A549 (cell line): ENCODE data around the gene ATP1A4. TPM values are rescaled to one million over a fixed set of nuclear protein-coding genes. Genes with fewer than 3 reads are reported as not detected.
A peak's percentile ranks its signal among the peaks of the same experiment; 100 is the strongest.

Experiments used
- ATAC-seq, 2 experiments: fragments of 200-7000 bp in 1 of 2; fragments of >200 bp in 1 of 2; cut with Nextera tagmentation in 1 of 2; cut with Tn5 transposase in 1 of 2; 3 replicates each; pipeline versions ENCODE4 v1.8.0 to v1.9.1; 2018 to 2020; ENCODE audit warnings: mild to moderate bottlenecking in 1 of 2, moderate library complexity in 1 of 2
- CTCF ChIA-PET: fragments of 300-600 bp; sonication (Branson Sonifier 250); formaldehyde crosslinking; extraction: SDS; loops from one replicate; lab custom pipeline; 2021; ENCODE audit warnings: antibody characterized with exemption, inconsistent platforms; lab: Yijun Ruan, JAX
- POLR2A ChIA-PET: fragments of 350-600 bp; formaldehyde crosslinking; extraction: SDS; loops from one replicate; lab custom pipeline; 2021; ENCODE audit warnings: antibody characterized with exemption, inconsistent platforms; lab: Yijun Ruan, JAX
- DNase-seq, 2 experiments: peaks; one replicate each; pipeline versions ENCODE4 v3.0.0 to v3.0.0-alpha.2; 2011 to 2016; ENCODE audit warnings: low read depth in 1 of 2, low spot score in 1 of 2
- FAIRE-seq: peaks from 2 replicates; lab custom pipeline; 2011; peaks lifted over from hg19 to GRCh38; lab: Jason Lieb, UNC
- H3K27ac ChIP-seq, 2 experiments: fragments of >200 bp; sonication (Bioruptor Twin); formaldehyde crosslinking; 3 replicates each; pipeline ENCODE4 v1.5.1; 2016 to 2017
- H3K4me1 ChIP-seq: fragments of >200 bp; sonication (Bioruptor Twin); formaldehyde crosslinking; 3 replicates; pipeline ENCODE4 v1.6.1; 2016
- H3K4me2 ChIP-seq: fragments of >200 bp; sonication (Bioruptor Twin); formaldehyde crosslinking; 3 replicates; pipeline ENCODE4 v1.6.1; 2016
- H3K4me3 ChIP-seq: fragments of >200 bp; sonication (Bioruptor Twin); formaldehyde crosslinking; 3 replicates; pipeline ENCODE4 v1.5.1; 2016
- H3K9me3 ChIP-seq: fragments of >200 bp; sonication (Bioruptor Twin); formaldehyde crosslinking; 3 replicates; pipeline ENCODE4 v1.6.1; 2016
- BCL3 ChIP-seq: fragments of >200 bp; sonication (Bioruptor Twin); formaldehyde crosslinking; IDR thresholded peaks from 3 replicates; pipeline ENCODE4 v1.6.1; 2016
- BHLHE40 ChIP-seq: IDR thresholded peaks from 2 replicates; pipeline ENCODE4 v1.6.1; 2012; ENCODE audit warnings: low read depth, low read length, inconsistent platforms
- CEBPB ChIP-seq, 2 experiments: fragments of >200 bp in 1 of 2; sonication (Bioruptor Twin) in 1 of 2; formaldehyde crosslinking in 1 of 2; IDR thresholded peaks; 2 replicates each; pipeline ENCODE4 v1.6.1; 2012 to 2016
- E2F6 ChIP-seq: IDR thresholded peaks from 2 replicates; pipeline ENCODE4 v1.6.1; 2012; ENCODE audit warnings: low read depth, borderline replicate concordance
- EHF ChIP-seq: fragments of 250-450 bp; sonication (Bioruptor Pico); IDR thresholded peaks from 2 replicates; pipeline ENCODE4 v1.5.0; 2020; ENCODE audit warnings: mild to moderate bottlenecking
- EHMT2 ChIP-seq: fragments of 200-600 bp; sonication (generic); IDR thresholded peaks from 2 replicates; pipeline ENCODE4 v1.6.1; 2016; ENCODE audit warnings: antibody characterized with exemption, low read depth, mild to moderate bottlenecking, moderate library complexity
- EP300 ChIP-seq, 2 experiments: fragments of >200 bp; sonication (Bioruptor Twin); formaldehyde crosslinking; IDR thresholded peaks; 2 replicates in 1 of 2; 3 replicates in 1 of 2; pipeline ENCODE4 v1.6.1; 2016 to 2017
- FOXS1 ChIP-seq: fragments of 250-450 bp; sonication (Bioruptor Pico); IDR thresholded peaks from 2 replicates; pipeline ENCODE4 v1.5.0; 2020; ENCODE audit warnings: mild to moderate bottlenecking, moderate library complexity
- GATA3 ChIP-seq: IDR thresholded peaks from 2 replicates; pipeline ENCODE4 v1.6.1; 2012; ENCODE audit warnings: borderline replicate concordance
- HDAC2 ChIP-seq: fragments of 200-600 bp; sonication (generic); IDR thresholded peaks from 2 replicates; pipeline ENCODE4 v1.6.1; 2016
- HMGXB4 ChIP-seq: fragments of 250-450 bp; sonication (Bioruptor Pico); IDR thresholded peaks from 2 replicates; pipeline ENCODE4 v1.5.0; 2021; ENCODE audit warnings: mild to moderate bottlenecking, moderate library complexity, borderline replicate concordance
- JUNB ChIP-seq: fragments of >200 bp; sonication (Bioruptor Twin); formaldehyde crosslinking; IDR thresholded peaks from 2 replicates; pipeline ENCODE4 v1.6.1; 2016
- KDM1A ChIP-seq: fragments of 200-600 bp; sonication (generic); IDR thresholded peaks from 2 replicates; pipeline ENCODE4 v1.6.1; 2016; ENCODE audit warnings: low read depth, mild to moderate bottlenecking
- MAFK ChIP-seq: fragments of 450-650 bp; IDR thresholded peaks from 2 replicates; pipeline ENCODE4 v1.6.1; 2014; ENCODE audit not compliant: partially characterized antibody
- NFE2L2 ChIP-seq: fragments of 150-350 bp; conservative IDR thresholded peaks from 2 replicates; pipeline ENCODE4 v1.6.1; 2014; ENCODE audit warnings: low read length
- PHF8 ChIP-seq: fragments of 200-600 bp; sonication (generic); IDR thresholded peaks from 2 replicates; pipeline ENCODE4 v1.6.1; 2016; ENCODE audit warnings: low read depth, mild to moderate bottlenecking, antibody characterized with exemption, moderate library complexity, borderline replicate concordance
- POLR2AphosphoS2 ChIP-seq: conservative IDR thresholded peaks from 2 replicates; pipeline ENCODE4 v1.6.1; 2012; ENCODE audit warnings: low read length, improper control_type of control experiment, inconsistent platforms
- REST ChIP-seq: fragments of 200-600 bp; sonication (generic); IDR thresholded peaks from 2 replicates; pipeline ENCODE4 v1.6.1; 2016; ENCODE audit warnings: antibody characterized with exemption, mild to moderate bottlenecking, moderate library complexity
- SREBF2 ChIP-seq: fragments of 450-650 bp; IDR thresholded peaks from 2 replicates; pipeline ENCODE4 v1.6.1; 2014; ENCODE audit warnings: mild to moderate bottlenecking, moderate library complexity
- TFCP2L1 ChIP-seq: fragments of 250-450 bp; sonication (Bioruptor Pico); IDR thresholded peaks from 2 replicates; pipeline ENCODE4 v1.5.0; 2021; ENCODE audit warnings: mild to moderate bottlenecking
- TP53 ChIP-seq: fragments of 250-450 bp; sonication (Bioruptor Pico); IDR thresholded peaks from 2 replicates; pipeline ENCODE4 v1.5.0; 2021; ENCODE audit warnings: mild to moderate bottlenecking, moderate library complexity
- ZC3H11A ChIP-seq: fragments of 450-650 bp; IDR thresholded peaks from 2 replicates; pipeline ENCODE4 v1.6.1; 2014; ENCODE audit warnings: antibody characterized with exemption, mild to moderate bottlenecking
- ZFP36 ChIP-seq: fragments of 450-650 bp; IDR thresholded peaks from 2 replicates; pipeline ENCODE4 v1.6.1; 2014; ENCODE audit warnings: borderline replicate concordance; ENCODE audit not compliant: partially characterized antibody
- WGBS: methylation state at CpG from one replicate; pipeline ENCODE4 v1.1.6; 2017; ENCODE audit errors: missing lambda C conversion rate; 5-methylcytosine and 5-hydroxymethylcytosine counted together
- polyA plus RNA-seq, 4 experiments: library from polyadenylated mRNA; depleted of rRNA in 3 of 4; stranded (reverse); fragments of >200 nt; fragmentation: RNase III in 1 of 4; extraction: RNeasy Plus Mini Kit Qiagen cat#74134 plus additional on column Dnase treatment in 1 of 4; gene quantifications; 2 replicates in 3 of 4; 3 replicates in 1 of 4; pipeline ENCODE4 v1.2.3, GENCODE V29; 2011 to 2017

The ATP1A4 gene
- polyA plus RNA-seq, 2 of the 4 experiments (the other 2 are of a cell fraction): not detected

- TF ChIP-seq BCL3 (no peak), REST (no peak)
Measured at GRCh38 chr1:160168016-160168415, 16.6 kb downstream of the ATP1A4 start (continued).

GRCh38 chr1:160168609-160169369, 17.4 kb downstream of the ATP1A4 start:
- Histone ChIP-seq H3K4me1 (no peaks in the 10 kb centered on the region), H3K4me3 (no peak overlapping the region), H3K4me2 (no peak overlapping the region), H3K27ac (no peak overlapping the region), H3K9me3 (no peaks in the 10 kb centered on the region)
- no peak for DNase-seq
- 76% methylated on average over 13 of the region's 13 CpGs for WGBS
- no peak for FAIRE-seq
- POLR2A ChIA-PET: no interaction called here
- CTCF ChIA-PET: interaction anchor here (0.7 to 3.5 kb wide), 7 partner anchors 9 to 123 kb away, joined by 3 to 22 read pairs (median 4); partner anchors contain the start of gene CASQ1
- peak in 1 of 2 experiments; percentile 60; a peak in 3 of 6 replicates for ATAC-seq
- TF ChIP-seq ZFP36 (no peak), KDM1A (no peak), EP300 (IDR thresholded peaks at IDR 0.05) (no peak), TP53 (CRISPR knock-in tag) (no peak), PHF8 (no peak), E2F6 (no peak), JUNB (no peak), HDAC2 (no peak), BHLHE40 (no peak), POLR2AphosphoS2 (no peak), NFE2L2 (no peak), SREBF2 (no peak), MAFK (no peak), ZC3H11A (no peak), EHMT2 (no peak), TFCP2L1 (no peak)

GRCh38 chr1:160169553-160170399, 18.4 kb downstream of the ATP1A4 start:
- H3K9me3 ChIP-seq: no peaks in the 10 kb centered on the region
- DNase-seq: no peak
- no peak overlapping the region for H3K4me3 ChIP-seq
- no peaks in the 10 kb centered on the region for H3K4me1 ChIP-seq
- POLR2A ChIA-PET: no interaction called here
- TF ChIP-seq CEBPB (IDR thresholded peaks at IDR 0.05): no peak
- no peak for TF ChIP-seq TFCP2L1
- no peak for TF ChIP-seq MAFK
- TF ChIP-seq POLR2AphosphoS2: no peak
- no peak for TF ChIP-seq HMGXB4 (CRISPR knock-in tag)
- no peak for TF ChIP-seq EHF (CRISPR knock-in tag)
- no peak for TF ChIP-seq FOXS1 (CRISPR knock-in tag)
- TF ChIP-seq SREBF2: no peak
- TF ChIP-seq GATA3: no peak
- H3K4me2 ChIP-seq: no peak overlapping the region
- 70% methylated on average over 15 of the region's 15 CpGs for WGBS
- no peak for FAIRE-seq
- no peak overlapping the region for H3K27ac ChIP-seq
- ATAC-seq: no peak
- CTCF ChIA-PET: interaction anchor here (0.7 to 3.5 kb wide), 6 partner anchors 10 to 122 kb away, joined by 3 to 22 read pairs (median 4); partner anchors contain the start of gene CASQ1
